Uterus (tissue), 4 donors: ENCODE data around the gene UPF2. TPM values are rescaled to one million over a fixed set of nuclear protein-coding genes. Genes with fewer than 3 reads are reported as not detected.

Experiments used
- DNase-seq, 2 donors: peaks; one replicate each; pipeline ENCODE4 v3.0.0-alpha.2; 2019 to 2020
- H3K27ac ChIP-seq, 2 donors: fragments of 200-600 bp; sonication (generic); 1 replicate in 1 of 2; 2 replicates in 1 of 2; pipeline ENCODE4 v1.5.1; 2016 to 2018
- H3K27me3 ChIP-seq, 2 donors: fragments of 200-600 bp; sonication (generic); one replicate each; pipeline ENCODE4 v1.5.1; 2018 to 2019; ENCODE audit warnings: control low read depth in 1 of 2
- H3K36me3 ChIP-seq, 2 donors: fragments of 200-600 bp; sonication (generic); one replicate each; pipeline ENCODE4 v1.5.1; 2019; ENCODE audit warnings: control low read depth in 1 of 2
- H3K4me1 ChIP-seq, 2 donors: fragments of 200-600 bp; sonication (generic); one replicate each; pipeline ENCODE4 v1.5.1; 2018 to 2019; ENCODE audit warnings: control low read depth in 1 of 2
- H3K4me3 ChIP-seq, 2 donors: fragments of 200-600 bp; sonication (generic); 1 replicate in 1 of 2; 2 replicates in 1 of 2; pipeline ENCODE4 v1.5.1; 2018 to 2019; ENCODE audit warnings: mild to moderate bottlenecking in 1 of 2
- H3K9me3 ChIP-seq, 2 donors: fragments of 200-600 bp; sonication (generic); one replicate each; pipeline ENCODE4 v1.5.1; 2019; ENCODE audit warnings: control low read depth in 1 of 2
- POLR2A ChIP-seq, 2 donors: fragments of 450-650 bp; IDR thresholded peaks; one replicate each; pipeline ENCODE4 v1.6.1; 2016; ENCODE audit warnings: antibody characterized with exemption in 2 of 2, mild to moderate bottlenecking in 1 of 2, moderate library complexity in 1 of 2
- intact Hi-C: fragments of 100-400 bp; cut with DNase I; formaldehyde crosslinking; loops from one replicate; pipeline ENCODE4 v1.15.1; 2023; ENCODE audit warnings: low total_unique reads
- total RNA-seq, 4 donors: library from RNA; depleted of rRNA in 3 of 4; stranded (reverse); fragments of >200 nt in 3 of 4; gene quantifications; one replicate each; pipeline versions ENCODE4 v1.1.0 to v1.2.4, GENCODE V29; 2014 to 2023
- TF ChIP-seq, protein P1 (sequence below), 4 experiments: fragments of 200-600 bp in 2 of 4; fragments of 450-650 bp in 2 of 4; sonication (generic) in 2 of 4; IDR thresholded peaks; one replicate each; pipeline ENCODE4 v1.5.1; 2016 to 2019; ENCODE audit warnings: antibody characterized with exemption in 4 of 4, mild to moderate bottlenecking in 2 of 4, moderate library complexity in 1 of 4
- donor health status: DM: yes; HTN: yes; CAD: no.

The UPF2 gene
- total RNA-seq, 4 donors from 2014 or later = 17.4 to 35.7 (median 28.0) TPM

DNA sequence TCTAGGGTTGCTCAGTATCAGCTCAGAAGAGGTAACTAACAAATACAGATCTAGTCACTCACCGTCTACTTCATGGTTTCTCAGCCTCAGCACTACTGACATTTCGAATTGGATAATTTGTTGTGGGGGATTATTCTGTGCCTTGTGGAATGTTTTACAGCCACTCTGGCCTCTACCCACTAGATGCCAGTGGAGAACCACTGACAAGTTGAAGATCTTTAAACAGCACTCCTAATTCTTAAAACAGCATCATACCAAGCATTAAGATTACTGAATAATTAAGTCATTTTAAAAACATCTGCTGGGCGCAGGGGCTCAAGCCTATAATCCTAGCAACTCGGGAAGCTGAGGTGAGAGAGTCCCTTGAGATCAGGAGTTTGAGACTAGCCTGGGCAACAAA is 82.6 kb downstream of the UPF2 start:
- TF ChIP-seq POLR2A (IDR thresholded peaks at IDR 0.05) = no peak
- TF ChIP-seq, protein P1, sequence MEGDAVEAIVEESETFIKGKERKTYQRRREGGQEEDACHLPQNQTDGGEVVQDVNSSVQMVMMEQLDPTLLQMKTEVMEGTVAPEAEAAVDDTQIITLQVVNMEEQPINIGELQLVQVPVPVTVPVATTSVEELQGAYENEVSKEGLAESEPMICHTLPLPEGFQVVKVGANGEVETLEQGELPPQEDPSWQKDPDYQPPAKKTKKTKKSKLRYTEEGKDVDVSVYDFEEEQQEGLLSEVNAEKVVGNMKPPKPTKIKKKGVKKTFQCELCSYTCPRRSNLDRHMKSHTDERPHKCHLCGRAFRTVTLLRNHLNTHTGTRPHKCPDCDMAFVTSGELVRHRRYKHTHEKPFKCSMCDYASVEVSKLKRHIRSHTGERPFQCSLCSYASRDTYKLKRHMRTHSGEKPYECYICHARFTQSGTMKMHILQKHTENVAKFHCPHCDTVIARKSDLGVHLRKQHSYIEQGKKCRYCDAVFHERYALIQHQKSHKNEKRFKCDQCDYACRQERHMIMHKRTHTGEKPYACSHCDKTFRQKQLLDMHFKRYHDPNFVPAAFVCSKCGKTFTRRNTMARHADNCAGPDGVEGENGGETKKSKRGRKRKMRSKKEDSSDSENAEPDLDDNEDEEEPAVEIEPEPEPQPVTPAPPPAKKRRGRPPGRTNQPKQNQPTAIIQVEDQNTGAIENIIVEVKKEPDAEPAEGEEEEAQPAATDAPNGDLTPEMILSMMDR (IDR thresholded peaks at IDR 0.05) = no peak
- H3K4me3 ChIP-seq = no peak overlapping the region
- H3K27me3 ChIP-seq = no peaks in the 10 kb centered on the region
- DNase-seq = no peak
- peaks cover 0 to 3% of the 10 kb centered on the region in 2 donors for H3K36me3 ChIP-seq
- intact Hi-C loops = no loop called here
- H3K27ac ChIP-seq = no peak overlapping the region
- H3K4me1 ChIP-seq = no peaks in the 10 kb centered on the region
- no peaks in the 10 kb centered on the region for H3K9me3 ChIP-seq

DNA sequence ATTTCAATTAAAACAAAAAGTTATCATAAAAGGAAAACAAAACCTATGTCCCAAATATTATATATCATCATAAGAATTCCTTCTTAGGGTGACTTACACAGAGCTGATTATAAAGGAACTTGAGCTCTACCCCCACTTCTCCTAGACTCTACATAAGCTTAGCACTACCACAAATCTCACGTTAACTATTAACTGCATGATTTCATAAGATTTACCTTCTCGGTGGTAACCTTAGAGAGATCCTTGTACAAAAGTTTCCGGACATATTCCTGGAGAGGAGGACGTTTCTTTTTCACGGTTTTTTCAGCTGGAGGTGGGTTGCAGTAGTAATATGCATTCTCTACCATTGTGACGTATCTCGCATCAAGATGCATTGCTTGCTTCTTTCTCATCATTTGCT is 83.7 kb downstream of the UPF2 start:
- H3K36me3 ChIP-seq = peaks cover 0 to 3% of the 10 kb centered on the region in 2 donors

DNA sequence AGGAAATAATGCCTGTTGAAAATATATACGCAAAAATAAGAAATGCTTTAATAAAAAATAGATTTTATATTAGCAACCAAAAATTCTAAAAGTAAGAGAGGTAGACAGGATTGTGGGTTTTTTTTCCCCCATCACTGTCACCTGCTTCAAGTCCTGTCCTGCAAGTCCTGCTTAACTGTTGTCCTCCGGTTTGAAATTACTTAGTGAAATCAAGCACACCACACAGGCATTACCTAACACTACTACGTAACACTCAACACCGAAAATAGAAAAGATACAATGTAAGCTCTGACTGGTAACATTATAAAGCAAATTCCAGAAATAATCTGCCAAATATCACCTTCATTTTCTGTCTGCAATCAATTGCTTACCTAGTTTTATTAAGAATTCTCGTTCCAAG is 90.9 kb downstream of the UPF2 start:
- no peak for DNase-seq
- Histone ChIP-seq H3K27me3 (no peaks in the 10 kb centered on the region), H3K36me3 (peaks cover 0 to 3% of the 10 kb centered on the region in 2 donors), H3K4me3 (no peak overlapping the region), H3K27ac (no peak overlapping the region), H3K4me1 (no peaks in the 10 kb centered on the region), H3K9me3 (no peaks in the 10 kb centered on the region)
- intact Hi-C loops = no loop called here
- TF ChIP-seq, protein P1 (IDR thresholded peaks at IDR 0.05) = no peak
- TF ChIP-seq POLR2A (IDR thresholded peaks at IDR 0.05) = no peak

More for the DNA sequence above, 83.7 kb downstream of the UPF2 start:
- Histone ChIP-seq H3K27ac (no peak overlapping the region), H3K4me1 (no peaks in the 10 kb centered on the region), H3K4me3 (no peak overlapping the region), H3K9me3 (no peaks in the 10 kb centered on the region), H3K27me3 (no peaks in the 10 kb centered on the region)
- intact Hi-C loops = no loop called here
- TF ChIP-seq, protein P1 (IDR thresholded peaks at IDR 0.05) = no peak
- TF ChIP-seq POLR2A (IDR thresholded peaks at IDR 0.05) = no peak
- DNase-seq = no peak

DNA sequence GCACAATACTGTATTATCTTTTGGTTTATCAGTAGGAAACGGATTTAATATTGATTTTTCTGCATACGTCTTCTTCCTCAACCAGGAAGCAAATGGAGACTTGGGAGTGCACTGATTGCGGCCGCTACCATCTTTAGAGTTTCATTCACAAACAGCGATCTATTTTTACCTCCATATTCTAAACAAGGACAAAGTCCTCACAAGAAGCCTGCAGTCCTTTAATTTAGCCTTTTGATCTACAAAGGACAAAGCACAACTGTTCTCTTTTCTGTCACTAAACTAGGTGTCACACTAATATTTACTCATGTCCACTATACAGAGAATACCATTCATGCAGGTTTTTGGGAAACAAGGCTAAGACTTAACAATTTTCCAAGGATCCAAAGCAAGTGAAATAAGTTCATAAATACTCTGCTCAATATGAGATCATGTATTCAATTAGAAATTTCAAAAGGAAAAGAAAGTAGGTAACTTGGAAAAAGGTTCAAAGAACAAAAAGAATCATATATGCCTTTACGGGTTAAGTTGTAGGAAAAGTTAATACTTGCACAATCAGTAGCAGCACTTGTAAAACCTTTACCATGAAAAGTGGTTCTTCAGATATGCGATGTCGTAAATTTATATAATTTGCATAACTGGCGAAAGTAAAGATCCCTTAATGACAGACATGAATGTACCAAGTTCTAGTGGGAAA is 92.1 kb downstream of the UPF2 start:
- Histone ChIP-seq H3K36me3 (peaks cover 0 to 3% of the 10 kb centered on the region in 2 donors), H3K9me3 (no peaks in the 10 kb centered on the region), H3K4me1 (no peaks in the 10 kb centered on the region), H3K27ac (no peak overlapping the region), H3K27me3 (no peaks in the 10 kb centered on the region), H3K4me3 (no peak overlapping the region)
- TF ChIP-seq, protein P1 (IDR thresholded peaks at IDR 0.05) = no peak
- no peak for TF ChIP-seq POLR2A (IDR thresholded peaks at IDR 0.05)
- intact Hi-C loops = no loop called here
- DNase-seq = no peak

DNA sequence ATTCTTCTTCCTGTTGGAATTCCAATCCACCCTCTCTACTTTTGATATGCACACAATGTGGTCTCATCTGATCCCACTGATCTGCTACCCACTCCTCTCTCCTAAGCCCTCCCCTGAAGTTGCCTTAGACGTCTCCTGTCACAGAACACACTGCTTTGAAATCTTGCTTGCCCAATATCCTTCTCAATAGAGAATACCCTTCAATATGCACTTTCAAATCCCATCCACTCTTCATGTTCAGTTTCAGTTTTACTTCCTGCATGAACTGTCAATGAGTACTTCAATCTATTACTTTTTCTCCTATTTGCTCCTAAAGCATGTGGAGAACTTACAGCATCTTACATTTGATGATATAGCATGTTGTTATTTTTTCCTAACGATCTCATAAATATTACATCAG is 93.5 kb downstream of the UPF2 start:
- TF ChIP-seq, protein P1 (IDR thresholded peaks at IDR 0.05) = no peak
- TF ChIP-seq POLR2A (IDR thresholded peaks at IDR 0.05) = no peak
- Histone ChIP-seq H3K36me3 (no peaks in the 10 kb centered on the region), H3K4me3 (no peak overlapping the region), H3K9me3 (no peaks in the 10 kb centered on the region), H3K27me3 (no peaks in the 10 kb centered on the region), H3K4me1 (no peaks in the 10 kb centered on the region), H3K27ac (no peak overlapping the region)
- intact Hi-C loops = no loop called here
- no peak for DNase-seq
